GM23248 (cell line): ENCODE measurements around the gene KRTAP10-8. TPM values are rescaled to one million over a fixed set of nuclear protein-coding genes. Genes with fewer than 3 reads are reported as not detected.
"Not testable (repeated sequence)": the region's sequence is repeated elsewhere in the genome, so short reads cannot be mapped to it uniquely, and the experiment has no call there.

Source experiments
- DNase-seq: peaks from one replicate; pipeline ENCODE4 v3.0.0-alpha.2; 2015
- H2AFZ ChIP-seq: fragments of 200-600 bp; sonication (generic); 2 replicates; pipeline ENCODE4 v1.6.1; 2016; ENCODE audit warnings: antibody characterized with exemption
- H3F3A ChIP-seq: fragments of 200-600 bp; sonication (generic); 2 replicates; pipeline ENCODE4 v1.6.1; 2016; ENCODE audit warnings: mild to moderate bottlenecking, antibody characterized with exemption, mixed run types; ENCODE audit not compliant: insufficient read depth
- H3K27ac ChIP-seq: fragments of 200-600 bp; sonication (generic); 2 replicates; pipeline ENCODE4 v1.5.1; 2016; ENCODE audit warnings: mild to moderate bottlenecking
- H3K27me3 ChIP-seq: fragments of 200-600 bp; sonication (generic); replicated peaks from 2 replicates; pipeline ENCODE4 v1.6.1; 2016; ENCODE audit warnings: mild to moderate bottlenecking; ENCODE audit not compliant: insufficient read depth
- H3K36me3 ChIP-seq: fragments of 200-600 bp; sonication (generic); 2 replicates; pipeline ENCODE4 v1.6.1; 2016; ENCODE audit warnings: low read depth, mild to moderate bottlenecking
- H3K4me1 ChIP-seq: fragments of 200-600 bp; sonication (generic); 2 replicates; pipeline ENCODE4 v1.6.1; 2016; ENCODE audit warnings: mild to moderate bottlenecking; ENCODE audit not compliant: insufficient read depth
- H3K4me2 ChIP-seq: fragments of 200-600 bp; sonication (generic); one replicate; pipeline ENCODE4 v1.6.1; 2016; ENCODE audit warnings: mild to moderate bottlenecking; ENCODE audit not compliant: unreplicated experiment
- H3K4me3 ChIP-seq: fragments of 200-600 bp; sonication (generic); 2 replicates; pipeline ENCODE4 v1.5.1; 2016; ENCODE audit warnings: mild to moderate bottlenecking
- H3K79me2 ChIP-seq: fragments of 200-600 bp; sonication (generic); 2 replicates; pipeline ENCODE4 v1.6.1; 2016; ENCODE audit warnings: mild to moderate bottlenecking; ENCODE audit not compliant: insufficient read depth
- H3K9ac ChIP-seq: fragments of 200-600 bp; sonication (generic); 2 replicates; pipeline ENCODE4 v1.6.1; 2016; ENCODE audit warnings: mild to moderate bottlenecking
- H3K9me2 ChIP-seq: fragments of 200-600 bp; sonication (generic); 2 replicates; pipeline ENCODE4 v1.6.1; 2016; ENCODE audit warnings: mixed run types, mild to moderate bottlenecking, moderate library complexity; ENCODE audit not compliant: insufficient read depth
- H3K9me3 ChIP-seq: fragments of 200-600 bp; sonication (generic); one replicate; pipeline ENCODE4 v1.6.1; 2017; ENCODE audit warnings: low read depth
- H4K20me1 ChIP-seq: fragments of 200-600 bp; sonication (generic); 2 replicates; pipeline ENCODE4 v1.6.0; 2016; ENCODE audit not compliant: insufficient read depth
- EZH2 ChIP-seq: fragments of 200-600 bp; sonication (generic); IDR thresholded peaks from 2 replicates; pipeline ENCODE4 v1.6.1; 2018; ENCODE audit warnings: antibody characterized with exemption, mild to moderate bottlenecking; ENCODE audit not compliant: insufficient read depth, poor library complexity, severe bottlenecking
- EZH2phosphoT487 ChIP-seq: fragments of 200-600 bp; sonication (generic); IDR thresholded peaks from 2 replicates; pipeline ENCODE4 v1.6.1; 2018; ENCODE audit warnings: antibody characterized with exemption, moderate library complexity, mild to moderate bottlenecking, low read depth; ENCODE audit not compliant: insufficient read depth
- WGBS, 2 experiments: methylation state at CpG; one replicate each; pipeline ENCODE4 v1.1.6; 2015 to 2017; ENCODE audit warnings: low lambda C conversion rate in 2 of 2, low coverage in 1 of 2; ENCODE audit errors: missing lambda C conversion rate in 2 of 2; 5-methylcytosine and 5-hydroxymethylcytosine counted together
- in situ Hi-C: fragments of 300-500 bp; cut with MboI; formaldehyde crosslinking; loops from 2 replicates; pipeline ENCODE4 v1.15.0; 2020
- polyA plus RNA-seq: library from polyadenylated mRNA; unstranded; fragments of >200 nt; fragmentation: Nextera tagmentation; extraction: Ambion mirVana; gene quantifications from 2 replicates; pipeline ENCODE4 v1.2.1, GENCODE V29; 2016
- total RNA-seq: library from RNA; depleted of rRNA; stranded (reverse); fragments of >200 nt; shearing (Covaris generic); gene quantifications from 2 replicates; pipeline ENCODE4 v1.2.3, GENCODE V29; 2014

KRTAP10-8 gene
- total and polyA plus RNA-seq, 2 experiments from 2014 or later: not detected

- Histone ChIP-seq H3K9me3 (no peaks in the 10 kb centered on the region), H2AFZ (no peak overlapping the region), H3K4me3 (no peak overlapping the region), H3K27ac (no peak overlapping the region), H3K36me3 (no peaks in the 10 kb centered on the region), H3K79me2 (no peaks in the 10 kb centered on the region), H3K9me2 (no peaks in the 10 kb centered on the region), H4K20me1 (no peaks in the 10 kb centered on the region), H3K4me2 (no peak overlapping the region), H3K27me3 (peaks cover 15% of the 10 kb centered on the region), H3F3A (no peaks in the 10 kb centered on the region), H3K4me1 (no peaks in the 10 kb centered on the region), H3K9ac (no peak overlapping the region)
- in situ Hi-C loops: loop anchor here (25.0 kb wide), 1 partner anchor 534 kb away; no protein-coding TSS in a partner anchor
- TF ChIP-seq EZH2: no peak
- no peak for TF ChIP-seq EZH2phosphoT487
- 6 to 11% methylated on average over 9 of the region's 9 CpGs for WGBS, 2 experiments
- peak; percentile 34 for DNase-seq
Measured at GRCh38 chr21:44596068-44596725, 15.7 kb upstream of the KRTAP10-8 start.

- no peaks in the 10 kb centered on the region for H3K9me2 ChIP-seq
- H3K4me3 ChIP-seq: no peak overlapping the region
- no peak overlapping the region for H3K9ac ChIP-seq
- TF ChIP-seq EZH2phosphoT487: no peak
- TF ChIP-seq EZH2: no peak
- no peaks in the 10 kb centered on the region for H3F3A ChIP-seq
- no peak overlapping the region for H2AFZ ChIP-seq
- in situ Hi-C loops: loop anchor here (25.0 kb wide), 1 partner anchor 536 kb away; no protein-coding TSS in a partner anchor
- WGBS, 2 experiments: 59 to 60% methylated on average over 11 of the region's 11 CpGs
- peaks cover 15% of the 10 kb centered on the region for H3K27me3 ChIP-seq
- no peaks in the 10 kb centered on the region for H4K20me1 ChIP-seq
- H3K27ac ChIP-seq: no peak overlapping the region
- no peaks in the 10 kb centered on the region for H3K4me1 ChIP-seq
- H3K79me2 ChIP-seq: no peaks in the 10 kb centered on the region
- H3K4me2 ChIP-seq: no peak overlapping the region
- no peaks in the 10 kb centered on the region for H3K36me3 ChIP-seq
- no peak for DNase-seq
- no peaks in the 10 kb centered on the region for H3K9me3 ChIP-seq
Measured at GRCh38 chr21:44598061-44598460, 13.8 kb upstream of the KRTAP10-8 start.

GRCh38 chr21:44599264-44600029 is 12.4 kb upstream of the KRTAP10-8 start:
- WGBS, 2 experiments: 45 to 52% methylated on average over 8 of the region's 8 CpGs
- Histone ChIP-seq H3K9ac (no peak overlapping the region), H3K79me2 (no peaks in the 10 kb centered on the region), H3K4me3 (no peak overlapping the region), H3K9me3 (no peaks in the 10 kb centered on the region), H3F3A (no peaks in the 10 kb centered on the region), H3K27me3 (peaks cover 20% of the 10 kb centered on the region), H4K20me1 (no peaks in the 10 kb centered on the region), H3K9me2 (no peaks in the 10 kb centered on the region), H3K36me3 (no peaks in the 10 kb centered on the region), H2AFZ (no peak overlapping the region), H3K27ac (no peak overlapping the region), H3K4me1 (no peaks in the 10 kb centered on the region), H3K4me2 (no peak overlapping the region)
- in situ Hi-C loops: loop anchor here (25.0 kb wide), 1 partner anchor 537 kb away; no protein-coding TSS in a partner anchor
- TF ChIP-seq EZH2phosphoT487 (no peak), EZH2 (no peak)
- DNase-seq: no peak

GRCh38 chr21:44600118-44600978 is 11.5 kb upstream of the KRTAP10-8 start, which contains the start of gene KRTAP10-7:
Gene KRTAP10-7, plus strand, starts transcription at chr21:44600597. Its CDS starts 25 bp downstream, at chr21:44600622.
- H3K79me2 ChIP-seq, H2AFZ ChIP-seq, H4K20me1 ChIP-seq, H3K4me3 ChIP-seq, H3K4me1 ChIP-seq, H3K9ac ChIP-seq, H3K4me2 ChIP-seq, H3K27ac ChIP-seq, H3K9me3 ChIP-seq, H3F3A ChIP-seq, in situ Hi-C loops, DNase-seq, H3K9me2 ChIP-seq, H3K36me3 ChIP-seq: not testable (repeated sequence)
- 41 to 45% methylated on average over 21 to 22 of the region's 23 CpGs for WGBS, 2 experiments
- peaks cover 21% of the 10 kb centered on the region for H3K27me3 ChIP-seq

GRCh38 chr21:44601091-44601490 is 10.8 kb upstream of the KRTAP10-8 start:
- 19 to 22% methylated on average over 9 to 10 of the region's 10 CpGs for WGBS, 2 experiments
- not testable (repeated sequence) for H3K27ac ChIP-seq

More at GRCh38 chr21:44601091-44601490, 10.8 kb upstream of the KRTAP10-8 start:
- H3K79me2 ChIP-seq, H3K4me2 ChIP-seq, H3K9ac ChIP-seq, H2AFZ ChIP-seq, H3K4me3 ChIP-seq, H3F3A ChIP-seq, H3K9me3 ChIP-seq, H3K9me2 ChIP-seq, H4K20me1 ChIP-seq, H3K36me3 ChIP-seq, H3K4me1 ChIP-seq, in situ Hi-C loops, DNase-seq: not testable (repeated sequence)
- H3K27me3 ChIP-seq: peaks cover 21% of the 10 kb centered on the region; the same call in 1 of the 2 replicates
